KOPT-K1 (cell line): Measurements from ENCODE around the gene TSNAX.

ENCODE experiments used
- H3K27ac ChIP-seq: fragments of 200-600 bp; sonication (generic); 2 replicates; pipeline ENCODE4 v1.5.1; 2016; ENCODE audit warnings: antibody characterized with exemption, mild to moderate bottlenecking, low read depth, low read length; ENCODE audit not compliant: poor library complexity, severe bottlenecking
- H3K36me3 ChIP-seq: fragments of 200-600 bp; sonication (generic); 2 replicates; pipeline ENCODE4 v1.5.1; 2017; ENCODE audit warnings: antibody characterized with exemption, mild to moderate bottlenecking, low read length, moderate library complexity; ENCODE audit not compliant: insufficient read depth
- H3K9me3 ChIP-seq: fragments of 200-600 bp; sonication (generic); 2 replicates; pipeline ENCODE4 v1.5.1; 2017; ENCODE audit warnings: antibody characterized with exemption, low read length, mild to moderate bottlenecking; ENCODE audit not compliant: insufficient read depth, poor library complexity, severe bottlenecking

Gene TSNAX

DNA sequence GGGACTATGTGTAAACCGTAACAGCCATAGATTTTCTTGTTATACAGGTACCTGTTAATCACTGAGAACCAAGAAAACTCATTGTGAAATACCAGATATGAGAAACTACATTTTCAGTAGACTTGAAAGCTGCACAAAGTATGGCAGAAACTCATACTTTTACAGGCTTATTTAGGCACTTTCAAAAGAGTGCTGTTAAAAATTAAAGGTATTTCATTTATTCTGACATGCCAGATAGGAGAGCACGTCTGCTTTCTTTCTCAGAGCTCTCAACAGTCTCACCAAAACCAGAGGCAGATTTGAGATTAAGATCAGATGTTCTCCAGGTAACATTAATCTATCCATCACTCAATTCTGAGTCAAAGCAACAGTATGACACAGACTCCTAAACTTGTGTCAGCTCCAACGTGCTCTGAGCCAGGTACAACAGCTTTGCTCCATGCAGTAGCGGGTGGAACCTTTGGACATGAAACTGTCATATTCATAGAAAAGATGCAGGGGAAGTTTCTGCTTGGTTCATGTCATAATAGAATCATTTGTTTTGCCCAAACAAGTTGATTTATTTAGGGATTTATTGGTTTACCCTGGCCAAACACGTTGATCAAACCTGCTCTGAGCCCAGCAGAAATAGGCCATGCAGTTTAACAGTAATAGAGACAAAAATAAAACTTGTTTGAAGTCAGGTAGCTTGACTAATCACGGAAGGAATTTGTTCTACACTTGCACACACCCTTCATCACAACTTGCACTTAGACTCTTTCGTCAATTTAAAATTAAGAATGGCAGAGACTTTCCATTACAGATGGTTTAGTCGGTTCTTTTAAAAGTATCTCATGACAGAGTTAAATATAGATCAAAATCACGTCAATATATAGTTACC is 20.8 kb upstream of the TSNAX start:
- Histone ChIP-seq H3K9me3 (no peaks in the 10 kb centered on the region), H3K27ac (no peak overlapping the region), H3K36me3 (no peaks in the 10 kb centered on the region)

DNA sequence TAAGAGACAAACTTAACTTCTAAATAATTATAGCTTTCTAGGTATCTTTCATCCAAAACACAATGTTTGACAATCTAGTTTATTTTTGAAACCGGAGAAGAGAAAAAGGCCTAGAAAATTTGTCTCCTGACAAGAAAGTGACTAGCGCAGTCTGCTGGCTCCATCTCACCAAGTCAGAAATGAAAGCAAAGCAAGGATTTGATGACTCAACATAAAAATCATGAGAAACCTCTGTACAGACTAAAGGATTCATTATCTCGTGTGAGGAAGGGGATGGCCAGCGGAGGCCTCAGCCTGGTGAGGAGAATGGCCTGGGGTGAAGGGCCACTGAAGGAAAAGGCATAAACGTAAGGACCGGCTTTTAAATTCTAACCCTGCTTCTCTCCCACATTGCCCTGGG is 20.0 kb upstream of the TSNAX start:
- Histone ChIP-seq H3K36me3 (no peaks in the 10 kb centered on the region), H3K9me3 (no peaks in the 10 kb centered on the region), H3K27ac (no peak overlapping the region)

DNA sequence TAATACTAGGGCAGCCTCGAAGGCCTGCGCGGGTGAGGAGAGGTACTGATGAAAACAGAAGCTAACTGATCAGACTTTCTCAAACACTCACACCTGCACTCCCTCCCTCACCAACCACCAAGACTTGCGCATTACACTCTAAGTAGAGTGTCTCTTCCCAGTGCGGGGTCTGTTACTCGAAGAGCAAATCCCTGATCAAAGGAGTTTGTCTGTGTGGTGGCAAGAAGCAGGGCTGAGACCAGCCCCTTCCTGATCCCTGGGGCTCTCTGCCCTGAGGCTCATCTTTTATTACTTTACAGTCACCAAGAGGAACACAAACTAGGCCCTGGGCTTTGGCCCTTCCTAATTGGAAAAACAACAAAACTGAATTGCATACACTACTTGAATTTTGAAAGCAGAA is 19.5 kb upstream of the TSNAX start:
- H3K27ac ChIP-seq, result no peak overlapping the region
- H3K36me3 ChIP-seq, result no peaks in the 10 kb centered on the region
- H3K9me3 ChIP-seq, result no peaks in the 10 kb centered on the region

DNA sequence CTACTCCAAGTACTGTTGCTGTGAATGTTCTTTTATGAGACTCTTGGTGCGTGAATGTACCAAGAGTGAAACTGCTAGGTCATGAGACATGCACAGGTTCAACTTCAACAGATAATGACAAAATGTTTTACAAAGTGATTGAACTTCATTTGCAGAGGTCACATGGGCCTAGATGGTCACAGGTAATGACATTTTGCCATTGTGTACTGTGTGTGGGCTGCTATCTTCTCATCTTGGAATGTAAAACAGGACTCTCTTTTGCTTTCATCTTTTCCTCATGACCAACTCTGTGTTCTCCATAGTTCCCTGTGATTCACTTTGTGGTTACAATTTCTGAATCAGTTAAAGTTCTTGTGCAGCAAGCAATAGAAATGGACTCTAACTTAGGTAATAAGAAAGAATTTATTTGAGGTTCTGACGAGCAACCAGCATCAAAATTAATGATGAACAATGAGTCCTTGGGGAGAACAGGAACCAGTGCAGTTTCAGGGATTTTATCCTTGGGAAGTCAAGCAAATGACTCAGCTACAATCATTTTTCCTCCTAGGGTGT is 16.2 kb upstream of the TSNAX start:
- Histone ChIP-seq H3K36me3 (no peaks in the 10 kb centered on the region), H3K27ac (no peak overlapping the region), H3K9me3 (no peaks in the 10 kb centered on the region)

DNA sequence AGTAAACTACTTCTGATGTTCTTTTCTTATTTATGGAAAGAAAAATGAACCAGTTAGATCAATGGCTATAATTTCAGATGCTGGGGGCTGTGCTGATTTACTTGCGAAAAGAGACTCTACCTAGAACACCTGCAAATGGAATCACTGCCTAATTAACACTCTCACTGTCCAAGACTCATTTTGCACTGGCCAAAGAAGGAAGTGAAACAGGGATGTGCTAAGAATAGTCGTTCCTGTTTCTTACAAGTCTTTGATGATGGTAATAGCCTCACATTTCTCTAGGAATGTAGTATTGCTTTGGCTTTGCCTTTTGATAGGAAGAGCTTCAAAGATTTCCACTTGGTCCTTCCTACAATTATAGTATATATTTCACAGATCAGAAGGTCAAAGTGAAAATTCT is 12.7 kb upstream of the TSNAX start:
- Histone ChIP-seq H3K27ac (no peak overlapping the region), H3K9me3 (no peaks in the 10 kb centered on the region), H3K36me3 (no peaks in the 10 kb centered on the region)

DNA sequence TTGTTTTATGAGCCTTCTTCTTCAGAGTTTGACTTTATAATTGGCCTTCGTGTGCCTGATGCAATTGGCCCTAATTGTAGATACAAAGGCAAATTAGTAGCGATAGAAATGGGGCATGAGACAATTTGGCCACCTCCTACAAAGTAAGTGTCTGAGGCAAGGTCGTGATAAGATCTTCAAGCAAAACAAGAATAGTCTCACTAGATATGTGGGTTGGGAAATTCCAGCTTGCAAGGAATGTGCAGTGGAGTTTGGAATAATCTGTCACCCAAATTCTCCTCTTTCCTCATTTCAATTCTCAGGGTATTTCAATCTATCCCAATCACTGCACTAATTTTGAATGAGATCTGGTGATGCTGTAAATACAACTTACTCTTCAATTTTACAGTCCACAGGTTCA is 11.4 kb upstream of the TSNAX start:
- no peak overlapping the region for H3K27ac ChIP-seq
- H3K9me3 ChIP-seq, result no peaks in the 10 kb centered on the region
- H3K36me3 ChIP-seq, result no peaks in the 10 kb centered on the region

DNA sequence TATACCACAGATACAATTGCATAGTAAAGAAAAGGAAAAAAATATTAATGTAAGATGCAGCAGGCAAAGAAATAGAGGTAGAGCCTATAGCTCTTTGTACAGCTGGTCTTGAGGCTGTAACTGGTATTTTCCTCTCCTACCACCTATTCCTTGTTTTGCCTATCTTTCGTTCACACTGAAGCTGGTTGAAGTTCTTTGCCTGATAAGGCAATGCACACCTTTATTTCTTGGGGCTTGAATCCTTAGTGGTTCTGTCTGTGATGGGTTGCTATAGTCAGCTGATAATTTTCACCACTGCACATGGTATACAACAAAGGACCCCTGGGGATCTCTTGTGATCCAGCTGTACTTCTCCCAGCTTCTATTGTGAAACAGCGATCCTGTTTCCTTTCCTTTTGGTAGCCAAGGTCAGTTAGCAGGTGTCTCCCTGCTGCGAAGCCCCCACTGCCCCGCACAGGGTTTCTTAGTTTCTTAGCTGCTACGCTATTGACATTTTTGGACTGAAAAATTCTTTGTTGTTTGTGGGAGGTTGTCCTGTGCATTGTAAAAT is 9.9 kb upstream of the TSNAX start:
- Histone ChIP-seq H3K36me3 (no peaks in the 10 kb centered on the region), H3K27ac (no peak overlapping the region), H3K9me3 (no peaks in the 10 kb centered on the region)

DNA sequence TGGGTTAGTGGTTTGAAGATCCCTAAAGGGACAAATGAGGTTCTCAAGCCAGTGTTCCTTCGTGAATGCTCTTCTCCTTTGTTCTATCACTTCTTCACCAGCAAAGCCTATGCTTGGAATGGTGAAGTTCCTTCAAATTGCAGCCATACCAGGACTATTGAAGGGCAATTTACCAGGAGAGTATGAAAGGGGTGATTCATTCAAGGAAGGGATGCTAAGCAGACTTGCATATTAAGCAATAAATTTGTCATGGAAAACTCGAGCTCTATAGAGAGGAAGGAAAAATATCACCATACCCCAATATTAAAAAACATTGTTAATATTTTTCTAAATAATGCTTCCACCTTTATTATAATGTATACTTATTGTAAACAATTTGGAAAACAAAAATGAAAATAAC is 9.3 kb upstream of the TSNAX start:
- H3K9me3 ChIP-seq, result no peaks in the 10 kb centered on the region
- H3K27ac ChIP-seq, result no peak overlapping the region
- no peaks in the 10 kb centered on the region for H3K36me3 ChIP-seq

DNA sequence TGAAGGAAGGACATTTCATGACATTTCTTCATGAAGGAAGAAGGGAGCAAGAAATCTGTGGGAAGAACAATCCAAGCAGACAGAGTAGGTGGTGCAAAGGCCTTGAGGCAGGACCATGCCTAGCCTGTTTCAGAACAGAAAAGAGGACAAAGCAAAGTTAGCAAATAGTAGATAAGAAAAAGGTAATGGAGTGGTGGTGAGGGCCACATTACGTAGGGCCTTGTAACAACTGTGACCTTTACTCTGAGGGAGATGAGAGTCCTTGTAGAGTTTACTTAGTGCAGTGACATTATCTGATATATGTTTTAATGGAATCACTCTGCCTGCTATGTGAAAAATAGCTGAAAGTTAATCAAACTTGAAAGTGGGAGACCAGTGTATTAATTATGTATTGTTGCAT is 6.4 kb upstream of the TSNAX start:
- H3K9me3 ChIP-seq, result no peaks in the 10 kb centered on the region
- H3K27ac ChIP-seq, result no peak overlapping the region
- H3K36me3 ChIP-seq, result no peaks in the 10 kb centered on the region

DNA sequence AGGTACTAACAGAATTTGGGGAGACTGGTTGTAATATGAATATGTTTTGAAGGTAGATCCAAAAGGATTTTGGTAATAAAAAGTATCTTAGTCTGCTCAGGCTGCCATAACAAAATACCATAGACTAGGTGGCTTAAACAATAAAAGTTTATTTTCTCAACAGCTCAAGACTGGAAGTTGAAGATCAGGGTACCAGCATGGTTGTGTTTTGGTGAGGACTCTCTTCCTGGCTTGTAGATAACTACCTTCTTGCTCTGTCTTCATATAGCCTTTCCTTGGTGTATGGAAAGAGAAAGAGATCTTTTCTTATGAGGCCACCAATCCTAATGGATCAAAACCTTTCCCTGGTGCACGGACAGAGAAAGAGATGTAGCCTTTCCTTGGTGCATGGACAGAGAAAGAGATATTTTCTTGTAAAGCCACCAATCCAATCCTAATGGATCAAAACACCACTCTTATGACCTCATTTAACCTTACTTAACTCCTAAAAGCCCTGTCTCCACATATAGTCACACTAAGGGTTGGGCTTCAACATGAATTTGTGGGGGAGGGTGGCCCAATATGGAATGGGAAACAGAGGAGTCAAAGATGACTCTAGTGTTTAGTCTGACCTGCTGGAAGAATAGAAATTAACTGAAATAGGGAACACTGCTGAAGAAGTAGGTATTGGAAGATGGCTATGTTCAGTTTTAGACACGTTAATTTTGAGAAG is 5.4 kb upstream of the TSNAX start:
- Histone ChIP-seq H3K27ac (no peak overlapping the region), H3K36me3 (no peaks in the 10 kb centered on the region), H3K9me3 (no peaks in the 10 kb centered on the region)

DNA sequence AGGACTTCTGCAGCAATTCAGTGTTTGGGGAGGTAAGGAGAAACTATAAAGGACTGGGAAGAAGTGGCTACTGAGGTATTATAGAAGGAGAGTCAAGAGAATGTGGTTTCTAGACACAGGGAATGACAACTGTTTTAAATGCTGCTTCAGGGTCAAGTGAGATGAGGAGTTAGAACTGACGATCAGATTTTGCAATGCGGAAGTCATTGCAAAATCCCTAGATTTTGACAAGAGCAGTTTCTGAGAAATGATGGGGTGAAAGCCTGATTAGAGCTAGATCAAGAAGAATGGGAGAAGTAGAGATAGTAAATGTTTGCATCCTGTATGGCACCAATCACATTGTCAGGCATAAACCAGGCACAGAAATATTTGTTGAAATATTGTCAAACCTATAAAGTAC is 4.7 kb upstream of the TSNAX start:
- H3K36me3 ChIP-seq, result no peaks in the 10 kb centered on the region
- H3K9me3 ChIP-seq, result no peaks in the 10 kb centered on the region
- H3K27ac ChIP-seq, result no peak overlapping the region

DNA sequence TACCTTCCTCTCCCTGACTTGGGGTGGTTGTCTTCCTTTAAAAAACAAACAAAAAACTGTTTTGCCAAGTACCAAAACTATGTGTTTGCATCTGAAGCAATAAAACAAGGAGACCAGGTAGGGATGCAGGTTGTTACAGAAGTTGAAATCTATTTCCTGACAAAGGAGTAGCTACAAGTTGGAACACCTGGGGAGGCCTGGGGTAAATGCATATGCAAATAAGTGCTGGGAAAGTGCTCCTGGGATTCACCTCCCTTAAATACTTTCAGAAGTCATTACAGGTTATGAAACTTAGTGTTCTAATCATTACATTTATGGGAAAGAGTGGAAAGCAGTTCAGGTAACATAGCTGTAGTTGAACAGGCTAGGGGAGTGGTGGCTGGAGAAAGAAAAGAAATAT is 1.9 kb upstream of the TSNAX start:
- Histone ChIP-seq H3K9me3 (no peaks in the 10 kb centered on the region), H3K36me3 (peaks cover 8% of the 10 kb centered on the region), H3K27ac (no peak overlapping the region)

DNA sequence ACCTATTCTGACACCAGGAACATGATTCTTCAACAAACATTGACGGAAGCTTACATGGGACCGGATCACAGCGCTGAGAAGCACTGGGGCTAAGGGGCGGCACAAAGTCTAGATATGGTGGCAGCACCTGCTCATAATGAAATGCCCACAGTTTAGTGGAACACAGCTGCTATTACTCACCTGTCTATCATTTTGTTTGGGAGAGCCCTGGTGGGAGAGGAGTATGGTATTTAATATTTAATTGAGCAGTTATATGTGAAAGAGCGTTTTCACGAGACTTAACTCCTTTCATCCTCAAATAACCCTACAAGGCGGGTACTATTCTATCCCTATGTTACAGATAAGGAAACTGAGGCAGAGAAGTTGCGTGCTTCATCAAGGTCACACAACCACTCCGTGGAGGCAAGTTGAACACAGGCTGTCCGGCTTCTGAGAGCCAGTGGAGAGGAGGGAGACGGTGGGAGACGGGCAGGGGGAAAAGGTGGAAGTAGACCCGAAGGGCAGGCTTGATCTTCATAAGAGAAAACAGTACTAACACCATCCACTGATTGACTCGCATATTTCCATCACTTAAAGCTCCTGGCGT is 790 bp upstream of the TSNAX start:
- Histone ChIP-seq H3K36me3 (peaks cover 18% of the 10 kb centered on the region), H3K27ac (peak overlapping the region; percentile 89), H3K9me3 (no peaks in the 10 kb centered on the region)

DNA sequence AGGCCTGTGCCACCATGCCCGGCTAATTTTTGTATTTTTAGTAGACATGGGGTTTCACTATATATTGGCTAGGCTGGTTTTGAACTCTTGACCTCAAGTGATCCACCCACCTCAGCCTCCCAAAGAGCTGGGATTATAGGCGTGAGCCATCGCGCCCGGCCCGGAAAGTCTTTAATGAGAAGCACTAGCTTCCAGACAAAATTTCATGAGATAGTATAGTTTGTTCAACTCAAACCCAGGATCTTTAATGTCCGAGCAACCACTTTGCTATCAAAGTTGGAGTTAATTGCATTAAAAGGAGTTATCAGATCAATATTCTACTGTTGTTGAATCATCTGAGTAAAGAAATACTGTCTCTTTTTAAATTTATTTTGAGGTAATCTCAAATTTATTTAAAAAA is 4.8 kb downstream of the TSNAX start:
- H3K27ac ChIP-seq, result no peak overlapping the region
- H3K9me3 ChIP-seq, result no peaks in the 10 kb centered on the region
- peaks cover 67% of the 10 kb centered on the region for H3K36me3 ChIP-seq

DNA sequence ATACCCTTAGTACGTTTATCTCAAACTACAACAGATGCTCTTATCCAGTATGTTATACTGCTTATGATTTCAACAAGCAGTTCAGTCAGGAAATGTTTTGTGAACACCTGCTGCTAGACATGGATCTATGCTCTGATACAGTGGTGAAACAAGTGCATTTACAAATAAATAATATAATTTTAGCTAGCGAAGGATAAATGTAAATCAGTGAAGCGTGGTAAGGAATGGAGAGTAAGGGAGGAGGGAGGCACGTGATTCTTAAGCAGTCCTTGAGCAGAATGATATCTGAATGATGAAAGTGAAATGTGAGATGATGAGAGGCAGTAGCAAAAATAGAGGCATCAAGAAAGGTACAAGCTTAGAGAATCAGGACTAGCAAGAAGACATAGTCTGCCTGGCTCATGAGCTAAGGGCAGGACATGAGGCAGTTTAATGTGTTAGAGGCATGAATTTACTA is 6.3 kb downstream of the TSNAX start:
- no peaks in the 10 kb centered on the region for H3K9me3 ChIP-seq
- peaks cover 80% of the 10 kb centered on the region for H3K36me3 ChIP-seq
- no peak overlapping the region for H3K27ac ChIP-seq
